ENCODE data around the gene CHERP. TPM values are rescaled to one million over a fixed set of nuclear protein-coding genes. Genes with fewer than 3 reads are reported as not detected.

Gene CHERP
- total and polyA plus RNA-seq, 2 of the 13 experiments (the other 11 are each of a cell fraction or from before 2014, with no cell fraction given) = 4.3 to 5.4 TPM

GRCh38 chr19:16542045-16542909 is at the start of gene CHERP (continued):
- TF ChIP-seq MXD3 (CRISPR knock-in tag; IDR thresholded peaks at IDR 0.05) (peak; percentile 59), MXD1 (CRISPR knock-in tag; IDR thresholded peaks at IDR 0.05) (peak; percentile 22; the same call in 1 of the 2 replicates), MTA1 (CRISPR knock-in tag; IDR thresholded peaks at IDR 0.05; ENCODE audit: borderline replicate concordance) (0 out of 2 replicates have a peak, but pooled peaks have one; percentile 17), SIX1 (CRISPR knock-in tag; IDR thresholded peaks at IDR 0.05; ENCODE audit: borderline replicate concordance) (no peak), NR2F1 (CRISPR knock-in tag; IDR thresholded peaks at IDR 0.05) (no peak), ZSCAN22 (CRISPR knock-in tag; IDR thresholded peaks at IDR 0.05) (no peak), JARID2 (CRISPR knock-in tag; IDR thresholded peaks at IDR 0.05; ENCODE audit: insufficient replicate concordance) (peak; percentile 45), SETDB1 (CRISPR knock-in tag; IDR thresholded peaks at IDR 0.05; ENCODE audit: borderline replicate concordance) (no peak), NR2C2 (CRISPR knock-in tag; IDR thresholded peaks at IDR 0.05; ENCODE audit: borderline replicate concordance) (peak; percentile 74), TAF1 (CRISPR knock-in tag; IDR thresholded peaks at IDR 0.05) (peak; percentile 91), TRIM22 (IDR thresholded peaks at IDR 0.05) (no peak), NFKBIZ (CRISPR knock-in tag; IDR thresholded peaks at IDR 0.05) (0 out of 2 replicates have a peak, but pooled peaks have one; percentile 24), SNAPC5 (CRISPR knock-in tag; IDR thresholded peaks at IDR 0.05; ENCODE audit: borderline replicate concordance) (no peak), ZSCAN31 (CRISPR knock-in tag; IDR thresholded peaks at IDR 0.05; ENCODE audit: low read depth) (peak; percentile 57; the same call in 1 of the 2 replicates), ZNF646 (CRISPR knock-in tag; IDR thresholded peaks at IDR 0.05) (no peak), BRF2 (CRISPR knock-in tag; IDR thresholded peaks at IDR 0.05) (peak; percentile 78; the same call in 1 of the 2 replicates), DMAP1 (CRISPR knock-in tag; IDR thresholded peaks at IDR 0.05) (peak; percentile 84), FOXA1 (IDR thresholded peaks at IDR 0.05) (no peak), FOXA1 (CRISPR knock-in tag; IDR thresholded peaks at IDR 0.05) (no peak)

Data from HepG2 (cell line).